ENCODE data around the gene EFCAB11.

DNA sequence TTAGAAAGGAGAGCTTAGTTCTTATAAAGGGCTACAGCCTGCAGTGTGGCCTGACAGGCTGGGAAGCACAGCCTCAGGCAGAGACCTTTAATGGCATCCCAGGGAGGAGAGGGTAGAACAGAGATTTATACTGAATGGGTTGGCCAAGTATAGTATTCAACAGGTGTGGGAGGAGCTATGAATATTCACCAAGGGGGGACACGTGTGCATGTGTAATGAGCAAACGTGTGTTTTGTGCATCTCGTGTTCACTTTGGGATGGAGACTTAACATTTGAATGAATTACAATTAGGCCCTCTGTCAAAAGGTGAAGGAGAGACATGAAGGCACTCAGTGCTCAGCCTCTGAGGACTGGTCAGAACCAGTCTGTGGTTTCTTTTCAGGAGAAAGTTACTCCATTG, 6.4 kb upstream of the EFCAB11 start:
- no peak for TF ChIP-seq CREB1 (IDR thresholded peaks at IDR 0.05; ENCODE audit: low read depth)
- no peak for TF ChIP-seq EP300 (IDR thresholded peaks at IDR 0.05; ENCODE audit: borderline replicate concordance)
- no peak for TF ChIP-seq TEAD4 (IDR thresholded peaks at IDR 0.05)
- TF ChIP-seq FOXM1 (IDR thresholded peaks at IDR 0.05; ENCODE audit: borderline replicate concordance, low read depth): no peak
- TF ChIP-seq, protein P1, sequence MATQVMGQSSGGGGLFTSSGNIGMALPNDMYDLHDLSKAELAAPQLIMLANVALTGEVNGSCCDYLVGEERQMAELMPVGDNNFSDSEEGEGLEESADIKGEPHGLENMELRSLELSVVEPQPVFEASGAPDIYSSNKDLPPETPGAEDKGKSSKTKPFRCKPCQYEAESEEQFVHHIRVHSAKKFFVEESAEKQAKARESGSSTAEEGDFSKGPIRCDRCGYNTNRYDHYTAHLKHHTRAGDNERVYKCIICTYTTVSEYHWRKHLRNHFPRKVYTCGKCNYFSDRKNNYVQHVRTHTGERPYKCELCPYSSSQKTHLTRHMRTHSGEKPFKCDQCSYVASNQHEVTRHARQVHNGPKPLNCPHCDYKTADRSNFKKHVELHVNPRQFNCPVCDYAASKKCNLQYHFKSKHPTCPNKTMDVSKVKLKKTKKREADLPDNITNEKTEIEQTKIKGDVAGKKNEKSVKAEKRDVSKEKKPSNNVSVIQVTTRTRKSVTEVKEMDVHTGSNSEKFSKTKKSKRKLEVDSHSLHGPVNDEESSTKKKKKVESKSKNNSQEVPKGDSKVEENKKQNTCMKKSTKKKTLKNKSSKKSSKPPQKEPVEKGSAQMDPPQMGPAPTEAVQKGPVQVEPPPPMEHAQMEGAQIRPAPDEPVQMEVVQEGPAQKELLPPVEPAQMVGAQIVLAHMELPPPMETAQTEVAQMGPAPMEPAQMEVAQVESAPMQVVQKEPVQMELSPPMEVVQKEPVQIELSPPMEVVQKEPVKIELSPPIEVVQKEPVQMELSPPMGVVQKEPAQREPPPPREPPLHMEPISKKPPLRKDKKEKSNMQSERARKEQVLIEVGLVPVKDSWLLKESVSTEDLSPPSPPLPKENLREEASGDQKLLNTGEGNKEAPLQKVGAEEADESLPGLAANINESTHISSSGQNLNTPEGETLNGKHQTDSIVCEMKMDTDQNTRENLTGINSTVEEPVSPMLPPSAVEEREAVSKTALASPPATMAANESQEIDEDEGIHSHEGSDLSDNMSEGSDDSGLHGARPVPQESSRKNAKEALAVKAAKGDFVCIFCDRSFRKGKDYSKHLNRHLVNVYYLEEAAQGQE (IDR thresholded peaks at IDR 0.05; ENCODE audit: low read depth): no peak
- no peak for TF ChIP-seq NFIC (IDR thresholded peaks at IDR 0.05)
- TF ChIP-seq EGR1 (IDR thresholded peaks at IDR 0.05): no peak
- TF ChIP-seq, protein P2, sequence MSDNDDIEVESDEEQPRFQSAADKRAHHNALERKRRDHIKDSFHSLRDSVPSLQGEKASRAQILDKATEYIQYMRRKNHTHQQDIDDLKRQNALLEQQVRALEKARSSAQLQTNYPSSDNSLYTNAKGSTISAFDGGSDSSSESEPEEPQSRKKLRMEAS (IDR thresholded peaks at IDR 0.05): no peak
- no peak for TF ChIP-seq TAF1 (IDR thresholded peaks at IDR 0.05; ENCODE audit: low read depth)
- no peak for TF ChIP-seq TCF12 (IDR thresholded peaks at IDR 0.05; ENCODE audit: low read depth)
- no peak for TF ChIP-seq YY1 (IDR thresholded peaks at IDR 0.05; ENCODE audit: low read depth)
- TF ChIP-seq RAD21 (IDR thresholded peaks at IDR 0.05; ENCODE audit: low read depth): no peak
- no peak for TF ChIP-seq ZBTB7A (IDR thresholded peaks at IDR 0.05; ENCODE audit: low read depth)
- TF ChIP-seq CEBPB (IDR thresholded peaks at IDR 0.05): no peak
